Erythroblast (primary cell): ENCODE measurements around the gene SMAD4.

ENCODE experiments used
- GATA1 ChIP-seq: IDR thresholded peaks from 2 replicates; pipeline ENCODE4 v1.6.1; 2011; ENCODE audit warnings: low read depth, mild to moderate bottlenecking, control low read depth, low read length, moderate library complexity
- POLR2A ChIP-seq: IDR thresholded peaks from 2 replicates; pipeline ENCODE4 v1.6.1; 2011; ENCODE audit warnings: mild to moderate bottlenecking, low read length

GRCh38 chr18:50986360-50987087 lies 43.5 kb upstream of the SMAD4 start:
- TF ChIP-seq POLR2A (no peak), GATA1 (no peak)
